B cell (primary cell): ENCODE data around the gene MCM3AP. TPM values are rescaled to one million over a fixed set of nuclear protein-coding genes. Genes with fewer than 3 reads are reported as not detected.

Experiments
- ATAC-seq: fragments of 200-7000 bp; cut with Tn5 transposase; one replicate; pipeline ENCODE4 v1.10.0; 2021; ENCODE audit warnings: low read depth, mild to moderate bottlenecking, moderate number of reproducible peaks, moderate library complexity
- CTCF ChIA-PET: fragments of 350-600 bp; sonication (Branson Sonifier 250); formaldehyde crosslinking; loops from one replicate; lab custom pipeline; 2021; ENCODE audit warnings: antibody characterized with exemption, inconsistent platforms; lab: Charles Lee
- POLR2A ChIA-PET: fragments of 350-600 bp; sonication (Branson Sonifier 250); formaldehyde crosslinking; loops from one replicate; lab custom pipeline; 2021; ENCODE audit warnings: antibody characterized with exemption; lab: Charles Lee
- DNase-seq: peaks from one replicate; pipeline ENCODE4 v3.0.0; 2013
- H2AFZ ChIP-seq: 2 replicates; pipeline ENCODE4 v1.6.1; 2012; ENCODE audit warnings: mild to moderate bottlenecking, low read depth, low read length; ENCODE audit not compliant: insufficient read depth, poor library complexity, severe bottlenecking
- H3K27ac ChIP-seq, 2 donors: 1 replicate in 1 of 2; 2 replicates in 1 of 2; pipeline ENCODE4 v1.5.1; 2012 to 2013; ENCODE audit warnings: low read length in 2 of 2, mild to moderate bottlenecking in 2 of 2, moderate library complexity in 1 of 2
- H3K27me3 ChIP-seq, 4 experiments: fragments of 200-600 bp in 1 of 4; sonication (generic) in 1 of 4; replicated peaks in 1 of 4; 1 replicate in 2 of 4; 2 replicates in 2 of 4; pipeline versions ENCODE4 v1.6.1 to v1.7.0; 2013 to 2016; ENCODE audit warnings: low read length in 3 of 4, mild to moderate bottlenecking in 2 of 4, mixed read lengths in 1 of 4, moderate library complexity in 1 of 4; ENCODE audit not compliant: insufficient read depth in 4 of 4, control insufficient read depth in 3 of 4; ENCODE audit errors: control extremely low read depth in 1 of 4
- H3K36me3 ChIP-seq, 2 experiments: replicated peaks in 1 of 2; 1 replicate in 1 of 2; 2 replicates in 1 of 2; pipeline versions ENCODE4 v1.6.1 to v1.7.1; 2013; ENCODE audit warnings: low read length in 1 of 2; ENCODE audit not compliant: insufficient read depth in 2 of 2, control insufficient read depth in 1 of 2; ENCODE audit errors: control extremely low read depth in 1 of 2, extremely low read depth in 1 of 2
- H3K4me1 ChIP-seq, 2 donors: fragments of 200-600 bp in 1 of 2; sonication (generic) in 1 of 2; 1 replicate in 1 of 2; 2 replicates in 1 of 2; pipeline versions ENCODE4 v1.5.1 to v1.6.1; 2013 to 2017; ENCODE audit warnings: low read length in 2 of 2; ENCODE audit not compliant: control insufficient read depth in 2 of 2, insufficient read depth in 2 of 2
- H3K4me2 ChIP-seq: replicated peaks from 2 replicates; pipeline ENCODE3; 2012; ENCODE audit warnings: mild to moderate bottlenecking, low read depth, low read length; ENCODE audit not compliant: poor library complexity, severe bottlenecking
- H3K4me3 ChIP-seq, 5 experiments: fragments of 200-600 bp in 1 of 5; sonication (generic) in 1 of 5; 1 replicate in 3 of 5; 2 replicates in 2 of 5; pipeline versions ENCODE4 v1.5.1 to v1.7.0; 2011 to 2016; ENCODE audit warnings: low read length in 4 of 5, mild to moderate bottlenecking in 4 of 5, low read depth in 2 of 5, control low read depth in 1 of 5, moderate library complexity in 1 of 5; ENCODE audit not compliant: insufficient read depth in 1 of 5; ENCODE audit errors: control extremely low read depth in 1 of 5, extremely low read depth in 1 of 5
- H3K79me2 ChIP-seq: fragments of 200-600 bp; sonication (generic); one replicate; pipeline ENCODE4 v1.6.0; 2016; ENCODE audit warnings: low read length; ENCODE audit not compliant: control insufficient read depth, insufficient read depth
- H3K9ac ChIP-seq: fragments of 200-600 bp; sonication (generic); 2 replicates; pipeline ENCODE4 v1.6.1; 2017; ENCODE audit warnings: mild to moderate bottlenecking, low read length, moderate library complexity
- H3K9me3 ChIP-seq, 3 donors: one replicate each; pipeline versions ENCODE4 v1.6.1 to v1.7.1; 2013; ENCODE audit warnings: low read length in 2 of 3; ENCODE audit not compliant: control insufficient read depth in 2 of 3, insufficient read depth in 1 of 3; ENCODE audit errors: control extremely low read depth in 1 of 3
- H4K20me1 ChIP-seq: 2 replicates; pipeline ENCODE4 v1.6.0; 2012; ENCODE audit warnings: mild to moderate bottlenecking, low read length; ENCODE audit not compliant: insufficient read depth, control insufficient read depth, poor library complexity, severe bottlenecking
- H3K27ac Mint-ChIP-seq: one replicate; pipeline ENCODE4 v1.8.0; 2021; ENCODE audit warnings: mixed read lengths
- H3K27me3 Mint-ChIP-seq: one replicate; pipeline ENCODE4 v1.8.0; 2021; ENCODE audit warnings: mixed read lengths
- H3K4me1 Mint-ChIP-seq: one replicate; pipeline ENCODE4 v1.8.0; 2021; ENCODE audit warnings: mixed read lengths
- H3K4me3 Mint-ChIP-seq: one replicate; pipeline ENCODE4 v1.8.0; 2021; ENCODE audit warnings: mixed read lengths
- H3K9me3 Mint-ChIP-seq: one replicate; pipeline ENCODE4 v1.8.0; 2022; ENCODE audit warnings: mixed read lengths; ENCODE audit not compliant: insufficient read depth
- CTCF ChIP-seq: fragments of 200-600 bp; IDR thresholded peaks from one replicate; pipeline ENCODE4 v1.8.0; 2022; ENCODE audit warnings: antibody characterized with exemption, mild to moderate bottlenecking
- EZH2 ChIP-seq: IDR thresholded peaks from 2 replicates; pipeline ENCODE4 v1.6.1; 2012; ENCODE audit warnings: borderline replicate concordance, low read depth, mild to moderate bottlenecking, moderate library complexity, low read length; ENCODE audit not compliant: insufficient read depth, poor library complexity, severe bottlenecking
- WGBS: methylation state at CpG from one replicate; pipeline ENCODE4 v1.1.5; 2013; ENCODE audit warnings: missing lambda C conversion rate; ENCODE audit not compliant: insufficient coverage; 5-methylcytosine and 5-hydroxymethylcytosine counted together
- intact Hi-C: fragments of 100-400 bp; cut with micrococcal nuclease; formaldehyde crosslinking; loops from one replicate; pipeline ENCODE4 v1.10.0; 2022
- polyA plus RNA-seq: library from polyadenylated mRNA; depleted of rRNA; stranded (reverse); fragments of >200 nt; gene quantifications from 2 replicates; pipeline ENCODE4 v1.2.3, GENCODE V29; 2012
- total RNA-seq, 2 donors: library from RNA; stranded (reverse); fragments of 120-200 nt in 1 of 2; gene quantifications; 1 replicate in 1 of 2; 2 replicates in 1 of 2; pipeline versions ENCODE4 v1.2.3 to v1.2.4, GENCODE V29; 2013 to 2022

MCM3AP gene
- total and polyA plus RNA-seq, 2 donors (not counting 1 experiment from before 2014, with no cell fraction given): 61.7 to 180 TPM

DNA sequence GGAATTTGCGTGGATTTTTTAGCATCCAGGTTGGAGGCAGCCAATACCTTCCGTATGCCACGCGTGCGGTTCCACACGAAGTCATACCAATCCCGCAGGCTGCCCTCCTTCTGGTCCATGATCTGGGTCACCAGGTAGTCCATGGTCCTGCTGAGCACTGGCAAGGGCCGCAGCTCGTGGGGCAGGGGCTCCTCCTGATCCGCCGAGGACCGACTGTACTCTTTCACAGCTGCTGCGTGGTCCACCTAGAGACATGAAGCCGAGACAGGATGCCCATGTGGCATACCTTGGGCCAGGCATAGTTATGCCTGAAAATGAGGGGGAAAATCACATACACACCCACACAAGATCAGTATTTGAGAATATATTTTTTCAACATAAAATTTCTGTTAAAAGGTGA, 12.1 kb downstream of the MCM3AP start:
- ChIA-PET CTCF (no interaction called here), POLR2A (no interaction called here)
- no peaks in the 10 kb centered on the region for H3K27me3 ChIP-seq
- peaks cover 10% of the 10 kb centered on the region for H4K20me1 ChIP-seq
- no peaks in the 10 kb centered on the region for H3K9me3 ChIP-seq
- H3K4me2 ChIP-seq: no peak overlapping the region
- TF ChIP-seq EZH2 (no peak), CTCF (no peak)
- intact Hi-C loops: no loop called here
- no peak overlapping the region for H3K4me3 ChIP-seq
- no peaks in the 10 kb centered on the region for H3K9me3 Mint-ChIP-seq
- no peak overlapping the region for H3K9ac ChIP-seq
- no peak overlapping the region for H3K27ac ChIP-seq
- WGBS: 99% methylated on average over 12 of the region's 14 CpGs
- DNase-seq (no peak), ATAC-seq (no peak)
- H3K27ac Mint-ChIP-seq: no peak overlapping the region
- H3K4me3 Mint-ChIP-seq: no peak overlapping the region
- no peaks in the 10 kb centered on the region for H3K27me3 Mint-ChIP-seq
- peaks cover 7% of the 10 kb centered on the region for H3K79me2 ChIP-seq
- H3K4me1 ChIP-seq: no peaks in the 10 kb centered on the region
- H2AFZ ChIP-seq: no peak overlapping the region
- peaks cover 24 to 82% of the 10 kb centered on the region in 2 experiments for H3K36me3 ChIP-seq
- no peaks in the 10 kb centered on the region for H3K4me1 Mint-ChIP-seq

- peaks cover 10% of the 10 kb centered on the region for H4K20me1 ChIP-seq
- H3K4me2 ChIP-seq: no peak overlapping the region
- no peaks in the 10 kb centered on the region for H3K4me1 Mint-ChIP-seq
- no peak overlapping the region for H3K4me3 Mint-ChIP-seq
- no peaks in the 10 kb centered on the region for H3K4me1 ChIP-seq
- H3K9me3 ChIP-seq: no peaks in the 10 kb centered on the region
- no peak for TF ChIP-seq CTCF
- TF ChIP-seq EZH2: no peak
- H3K9me3 Mint-ChIP-seq: no peaks in the 10 kb centered on the region
- CTCF ChIA-PET: no interaction called here
- H3K27me3 ChIP-seq: no peaks in the 10 kb centered on the region
- H2AFZ ChIP-seq: no peak overlapping the region
- no peak overlapping the region for H3K27ac Mint-ChIP-seq
- ATAC-seq: no peak
- intact Hi-C loops: no loop called here
- WGBS: 99% methylated on average over 10 of the region's 10 CpGs
- peaks cover 17 to 89% of the 10 kb centered on the region in 2 experiments for H3K36me3 ChIP-seq
- H3K27me3 Mint-ChIP-seq: no peaks in the 10 kb centered on the region
- no peak for DNase-seq
- H3K4me3 ChIP-seq: no peak overlapping the region
- no peaks in the 10 kb centered on the region for H3K79me2 ChIP-seq
- H3K27ac ChIP-seq: no peak overlapping the region
- no peak overlapping the region for H3K9ac ChIP-seq
- POLR2A ChIA-PET: no interaction called here
Observed at GRCh38 chr21:46269466-46269865, 15.9 kb downstream of the MCM3AP start.
